Prostate gland (tissue), 2 donors: ENCODE measurements around the gene GLS.

Source experiments
- POLR2A ChIP-seq: fragments of 450-650 bp; IDR thresholded peaks from one replicate; pipeline ENCODE4 v1.6.1; 2016; ENCODE audit warnings: antibody characterized with exemption, mild to moderate bottlenecking
- POLR2AphosphoS5 ChIP-seq: sonication (generic); formaldehyde crosslinking; IDR thresholded peaks from one replicate; pipeline ENCODE4 v1.6.1; 2017; ENCODE audit warnings: antibody characterized with exemption
- TF ChIP-seq, protein P1 (sequence below), 4 experiments: fragments of 200-600 bp in 2 of 4; fragments of 450-650 bp in 2 of 4; sonication (generic) in 2 of 4; IDR thresholded peaks; 1 replicate in 3 of 4; 2 replicates in 1 of 4; pipeline ENCODE4 v1.5.1; 2016 to 2019; ENCODE audit warnings: antibody characterized with exemption in 4 of 4, mild to moderate bottlenecking in 2 of 4, moderate library complexity in 2 of 4

- TF ChIP-seq POLR2AphosphoS5 (no peak), POLR2A (no peak)
- TF ChIP-seq, protein P1, sequence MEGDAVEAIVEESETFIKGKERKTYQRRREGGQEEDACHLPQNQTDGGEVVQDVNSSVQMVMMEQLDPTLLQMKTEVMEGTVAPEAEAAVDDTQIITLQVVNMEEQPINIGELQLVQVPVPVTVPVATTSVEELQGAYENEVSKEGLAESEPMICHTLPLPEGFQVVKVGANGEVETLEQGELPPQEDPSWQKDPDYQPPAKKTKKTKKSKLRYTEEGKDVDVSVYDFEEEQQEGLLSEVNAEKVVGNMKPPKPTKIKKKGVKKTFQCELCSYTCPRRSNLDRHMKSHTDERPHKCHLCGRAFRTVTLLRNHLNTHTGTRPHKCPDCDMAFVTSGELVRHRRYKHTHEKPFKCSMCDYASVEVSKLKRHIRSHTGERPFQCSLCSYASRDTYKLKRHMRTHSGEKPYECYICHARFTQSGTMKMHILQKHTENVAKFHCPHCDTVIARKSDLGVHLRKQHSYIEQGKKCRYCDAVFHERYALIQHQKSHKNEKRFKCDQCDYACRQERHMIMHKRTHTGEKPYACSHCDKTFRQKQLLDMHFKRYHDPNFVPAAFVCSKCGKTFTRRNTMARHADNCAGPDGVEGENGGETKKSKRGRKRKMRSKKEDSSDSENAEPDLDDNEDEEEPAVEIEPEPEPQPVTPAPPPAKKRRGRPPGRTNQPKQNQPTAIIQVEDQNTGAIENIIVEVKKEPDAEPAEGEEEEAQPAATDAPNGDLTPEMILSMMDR (IDR thresholded peaks at IDR 0.05) = no peak
Measured at GRCh38 chr2:190972213-190972612, 91.6 kb downstream of the GLS start.
